Testis (tissue), 2 donors: ENCODE results near the gene SENP1.

Experiments used
- CTCF ChIP-seq, 3 experiments: fragments of 450-650 bp in 2 of 3; fragments of 200-600 bp in 1 of 3; sonication (generic) in 1 of 3; IDR thresholded peaks; one replicate each; pipeline ENCODE4 v1.5.1; 2016 to 2019; ENCODE audit warnings: antibody characterized with exemption in 3 of 3, mild to moderate bottlenecking in 2 of 3, moderate library complexity in 1 of 3
- POLR2A ChIP-seq: fragments of 450-650 bp; IDR thresholded peaks from one replicate; pipeline ENCODE4 v1.6.1; 2017; ENCODE audit warnings: antibody characterized with exemption, mild to moderate bottlenecking, moderate library complexity

- TF ChIP-seq CTCF (IDR thresholded peaks at IDR 0.05): no peak
- TF ChIP-seq POLR2A: no peak
Measured at GRCh38 chr12:48109424-48109823, 3.5 kb upstream of the SENP1 start.
